Neural cell (in vitro differentiated cells): Measurements from ENCODE around the gene DMXL1. TPM values are rescaled to one million over a fixed set of nuclear protein-coding genes. Genes with fewer than 3 reads are reported as not detected.

Experiments used
- H2AFZ ChIP-seq: fragments of 200-600, 300-800 bp; sonication (generic), shearing (Covaris generic); 2 replicates; pipeline ENCODE4 v1.6.0; 2014; ENCODE audit warnings: low read depth, mild to moderate bottlenecking, antibody characterized with exemption, low read length, moderate library complexity
- H3F3A ChIP-seq: fragments of 200-600 bp; shearing (Covaris generic); 2 replicates; pipeline ENCODE4 v1.6.1; 2016; ENCODE audit warnings: mild to moderate bottlenecking, moderate library complexity, mixed read lengths, antibody characterized with exemption, low read length; ENCODE audit not compliant: insufficient read depth, poor library complexity, severe bottlenecking
- H3K27ac ChIP-seq: fragments of 200-600, 300-800 bp; sonication (generic), shearing (Covaris generic); 2 replicates; pipeline ENCODE4 v1.5.1; 2014; ENCODE audit warnings: mild to moderate bottlenecking, low read length, moderate library complexity
- H3K27me3 ChIP-seq: fragments of 300-800, 200-600 bp; sonication (generic), shearing (Covaris generic); 2 replicates; pipeline ENCODE4 v1.6.0; 2014; ENCODE audit warnings: mild to moderate bottlenecking, low read depth, low read length, moderate library complexity; ENCODE audit not compliant: insufficient read depth
- H3K36me3 ChIP-seq: fragments of 300-800, 200-600 bp; sonication (generic), shearing (Covaris generic); 2 replicates; pipeline ENCODE4 v1.5.1; 2014; ENCODE audit warnings: mild to moderate bottlenecking, antibody characterized with exemption, low read length, moderate library complexity; ENCODE audit not compliant: insufficient read depth
- H3K4me2 ChIP-seq: fragments of 300-800, 200-600 bp; sonication (generic), shearing (Covaris generic); 2 replicates; pipeline ENCODE4 v1.6.0; 2014; ENCODE audit warnings: mild to moderate bottlenecking, low read length
- H3K4me3 ChIP-seq: fragments of 300-800, 200-600 bp; sonication (generic), shearing (Covaris generic); 2 replicates; pipeline ENCODE4 v1.5.1; 2014; ENCODE audit warnings: mild to moderate bottlenecking, low read length, moderate library complexity
- H3K79me2 ChIP-seq: fragments of 200-600 bp; shearing (Covaris generic); replicated peaks from 2 replicates; pipeline ENCODE4 v1.6.0; 2014; ENCODE audit warnings: mild to moderate bottlenecking, low read length, moderate library complexity; ENCODE audit not compliant: insufficient read depth
- H3K9ac ChIP-seq: fragments of 300-800, 200-600 bp; sonication (generic), shearing (Covaris generic); 2 replicates; pipeline ENCODE4 v1.6.1; 2016; ENCODE audit warnings: mild to moderate bottlenecking, low read length, mixed read lengths
- H3K9me2 ChIP-seq: fragments of 200-600 bp; shearing (Covaris generic); 2 replicates; pipeline ENCODE4 v1.6.1; 2016; ENCODE audit warnings: mild to moderate bottlenecking, low read length, mixed read lengths; ENCODE audit not compliant: insufficient read depth
- H3K9me3 ChIP-seq: fragments of 200-600, 300-800 bp; sonication (generic), shearing (Covaris generic); 2 replicates; pipeline ENCODE4 v1.6.1; 2016; ENCODE audit warnings: mild to moderate bottlenecking, mixed run types, low read length, moderate library complexity, mixed read lengths
- H4K20me1 ChIP-seq: fragments of 200-600 bp; shearing (Covaris generic); 2 replicates; pipeline ENCODE4 v1.6.1; 2016; ENCODE audit warnings: mild to moderate bottlenecking, mixed run types; ENCODE audit not compliant: insufficient read depth
- EP300 ChIP-seq: fragments of 450-650 bp; conservative IDR thresholded peaks from 2 replicates; pipeline ENCODE4 v1.6.1; 2014; ENCODE audit warnings: antibody characterized with exemption, mild to moderate bottlenecking, moderate library complexity; ENCODE audit not compliant: poor library complexity, severe bottlenecking
- EZH2 ChIP-seq: fragments of 200-600, 300-800 bp; shearing (Covaris generic), sonication (generic); IDR thresholded peaks from 2 replicates; pipeline ENCODE4 v1.6.1; 2014; ENCODE audit warnings: antibody characterized with exemption, low read length, borderline replicate concordance, mild to moderate bottlenecking; ENCODE audit not compliant: insufficient read depth, poor library complexity, severe bottlenecking
- MXI1 ChIP-seq: fragments of 450-650 bp; conservative IDR thresholded peaks from 2 replicates; pipeline ENCODE4 v1.6.1; 2014; ENCODE audit warnings: antibody characterized with exemption, mild to moderate bottlenecking; ENCODE audit not compliant: poor library complexity, severe bottlenecking
- POLR2AphosphoS5 ChIP-seq: IDR thresholded peaks from 2 replicates; pipeline ENCODE4 v1.6.1; 2012
- RAD21 ChIP-seq: fragments of 450-650 bp; conservative IDR thresholded peaks from 2 replicates; pipeline ENCODE4 v1.6.1; 2014; ENCODE audit warnings: antibody characterized with exemption, mild to moderate bottlenecking, moderate library complexity
- SMC3 ChIP-seq: fragments of 450-650 bp; conservative IDR thresholded peaks from 2 replicates; pipeline ENCODE4 v1.6.1; 2014; ENCODE audit warnings: antibody characterized with exemption, mild to moderate bottlenecking, moderate library complexity; ENCODE audit not compliant: poor library complexity
- TAF1 ChIP-seq: IDR thresholded peaks from 2 replicates; pipeline ENCODE4 v1.6.1; 2012; ENCODE audit warnings: low read depth
- polyA plus RNA-seq: library from polyadenylated mRNA; depleted of rRNA; stranded (reverse); fragments of >200 nt; gene quantifications from 2 replicates; pipeline ENCODE4 v1.2.3, GENCODE V29; 2014
- TF ChIP-seq, protein P1 (sequence below): IDR thresholded peaks from 2 replicates; pipeline ENCODE4 v1.6.1; 2012; ENCODE audit warnings: borderline replicate concordance
- TF ChIP-seq, protein P2 (sequence below): fragments of 450-650 bp; IDR thresholded peaks from 2 replicates; pipeline ENCODE4 v1.5.1; 2014; ENCODE audit warnings: antibody characterized with exemption, mild to moderate bottlenecking, moderate library complexity; ENCODE audit not compliant: poor library complexity, severe bottlenecking

Gene DMXL1
- polyA plus RNA-seq, 1 donor from 2014 or later = 46.9 TPM

DNA sequence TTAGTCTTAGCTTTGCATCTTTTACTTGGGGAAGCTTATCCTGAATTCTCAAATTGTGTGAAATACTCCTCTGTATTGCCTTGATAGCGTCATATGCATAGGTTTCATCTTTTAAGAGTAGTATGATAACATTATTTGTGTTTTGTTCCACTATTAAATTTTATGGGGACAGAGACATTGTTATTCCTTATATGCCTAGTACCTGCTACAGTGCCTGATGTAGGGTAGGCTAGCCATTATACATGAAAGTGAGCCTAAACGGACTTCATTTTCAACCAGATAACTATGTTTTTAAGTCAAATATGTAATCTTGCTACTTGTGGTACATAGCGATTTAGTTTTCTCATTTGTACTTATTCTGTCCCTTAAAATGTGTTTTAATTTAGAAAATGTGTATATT lies 105.9 kb downstream of the DMXL1 start:
- Histone ChIP-seq H3K27me3 (no peaks in the 10 kb centered on the region), H2AFZ (no peak overlapping the region), H3K27ac (no peak overlapping the region), H3K9me3 (no peaks in the 10 kb centered on the region), H3K9ac (no peak overlapping the region), H3F3A (no peaks in the 10 kb centered on the region), H3K9me2 (no peaks in the 10 kb centered on the region), H3K79me2 (no peaks in the 10 kb centered on the region), H3K4me2 (no peak overlapping the region), H3K4me3 (no peak overlapping the region), H4K20me1 (no peaks in the 10 kb centered on the region), H3K36me3 (no peaks in the 10 kb centered on the region)
- TF ChIP-seq POLR2AphosphoS5 = no peak
- TF ChIP-seq MXI1 = no peak
- TF ChIP-seq TAF1 = no peak
- TF ChIP-seq, protein P1, sequence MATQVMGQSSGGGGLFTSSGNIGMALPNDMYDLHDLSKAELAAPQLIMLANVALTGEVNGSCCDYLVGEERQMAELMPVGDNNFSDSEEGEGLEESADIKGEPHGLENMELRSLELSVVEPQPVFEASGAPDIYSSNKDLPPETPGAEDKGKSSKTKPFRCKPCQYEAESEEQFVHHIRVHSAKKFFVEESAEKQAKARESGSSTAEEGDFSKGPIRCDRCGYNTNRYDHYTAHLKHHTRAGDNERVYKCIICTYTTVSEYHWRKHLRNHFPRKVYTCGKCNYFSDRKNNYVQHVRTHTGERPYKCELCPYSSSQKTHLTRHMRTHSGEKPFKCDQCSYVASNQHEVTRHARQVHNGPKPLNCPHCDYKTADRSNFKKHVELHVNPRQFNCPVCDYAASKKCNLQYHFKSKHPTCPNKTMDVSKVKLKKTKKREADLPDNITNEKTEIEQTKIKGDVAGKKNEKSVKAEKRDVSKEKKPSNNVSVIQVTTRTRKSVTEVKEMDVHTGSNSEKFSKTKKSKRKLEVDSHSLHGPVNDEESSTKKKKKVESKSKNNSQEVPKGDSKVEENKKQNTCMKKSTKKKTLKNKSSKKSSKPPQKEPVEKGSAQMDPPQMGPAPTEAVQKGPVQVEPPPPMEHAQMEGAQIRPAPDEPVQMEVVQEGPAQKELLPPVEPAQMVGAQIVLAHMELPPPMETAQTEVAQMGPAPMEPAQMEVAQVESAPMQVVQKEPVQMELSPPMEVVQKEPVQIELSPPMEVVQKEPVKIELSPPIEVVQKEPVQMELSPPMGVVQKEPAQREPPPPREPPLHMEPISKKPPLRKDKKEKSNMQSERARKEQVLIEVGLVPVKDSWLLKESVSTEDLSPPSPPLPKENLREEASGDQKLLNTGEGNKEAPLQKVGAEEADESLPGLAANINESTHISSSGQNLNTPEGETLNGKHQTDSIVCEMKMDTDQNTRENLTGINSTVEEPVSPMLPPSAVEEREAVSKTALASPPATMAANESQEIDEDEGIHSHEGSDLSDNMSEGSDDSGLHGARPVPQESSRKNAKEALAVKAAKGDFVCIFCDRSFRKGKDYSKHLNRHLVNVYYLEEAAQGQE = no peak
- TF ChIP-seq SMC3 = no peak
- no peak for TF ChIP-seq EZH2
- TF ChIP-seq EP300 = no peak
- TF ChIP-seq, protein P2, sequence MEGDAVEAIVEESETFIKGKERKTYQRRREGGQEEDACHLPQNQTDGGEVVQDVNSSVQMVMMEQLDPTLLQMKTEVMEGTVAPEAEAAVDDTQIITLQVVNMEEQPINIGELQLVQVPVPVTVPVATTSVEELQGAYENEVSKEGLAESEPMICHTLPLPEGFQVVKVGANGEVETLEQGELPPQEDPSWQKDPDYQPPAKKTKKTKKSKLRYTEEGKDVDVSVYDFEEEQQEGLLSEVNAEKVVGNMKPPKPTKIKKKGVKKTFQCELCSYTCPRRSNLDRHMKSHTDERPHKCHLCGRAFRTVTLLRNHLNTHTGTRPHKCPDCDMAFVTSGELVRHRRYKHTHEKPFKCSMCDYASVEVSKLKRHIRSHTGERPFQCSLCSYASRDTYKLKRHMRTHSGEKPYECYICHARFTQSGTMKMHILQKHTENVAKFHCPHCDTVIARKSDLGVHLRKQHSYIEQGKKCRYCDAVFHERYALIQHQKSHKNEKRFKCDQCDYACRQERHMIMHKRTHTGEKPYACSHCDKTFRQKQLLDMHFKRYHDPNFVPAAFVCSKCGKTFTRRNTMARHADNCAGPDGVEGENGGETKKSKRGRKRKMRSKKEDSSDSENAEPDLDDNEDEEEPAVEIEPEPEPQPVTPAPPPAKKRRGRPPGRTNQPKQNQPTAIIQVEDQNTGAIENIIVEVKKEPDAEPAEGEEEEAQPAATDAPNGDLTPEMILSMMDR = no peak
- no peak for TF ChIP-seq RAD21

DNA sequence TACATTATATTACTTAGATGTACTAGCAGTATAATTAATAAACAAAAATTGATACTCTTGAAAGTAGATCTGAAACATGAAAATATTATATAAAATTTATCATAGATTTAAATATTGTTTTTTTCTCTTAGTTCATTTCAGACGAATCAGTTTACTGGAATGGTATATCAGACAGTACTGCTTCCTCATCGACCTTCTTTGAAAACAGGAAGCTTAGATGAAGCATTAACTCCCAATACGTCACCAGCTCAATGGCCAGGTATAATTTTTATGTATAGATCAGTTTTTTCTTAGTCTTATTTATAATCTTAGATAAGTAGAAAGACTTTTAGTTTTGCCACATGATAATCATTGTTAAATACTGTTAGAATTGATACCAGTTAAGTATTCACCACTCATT lies 106.3 kb downstream of the DMXL1 start:
- Histone ChIP-seq H2AFZ (no peak overlapping the region), H3K4me2 (no peak overlapping the region), H3K27me3 (no peaks in the 10 kb centered on the region), H3F3A (no peaks in the 10 kb centered on the region), H3K9ac (no peak overlapping the region), H4K20me1 (no peaks in the 10 kb centered on the region), H3K9me3 (no peaks in the 10 kb centered on the region), H3K36me3 (no peaks in the 10 kb centered on the region), H3K79me2 (no peaks in the 10 kb centered on the region), H3K9me2 (no peaks in the 10 kb centered on the region), H3K4me3 (no peak overlapping the region), H3K27ac (no peak overlapping the region)
- no peak for TF ChIP-seq POLR2AphosphoS5
- TF ChIP-seq TAF1 = no peak
- TF ChIP-seq, protein P1 = no peak
- TF ChIP-seq, protein P2 = no peak
- no peak for TF ChIP-seq EZH2
- no peak for TF ChIP-seq RAD21
- TF ChIP-seq EP300 = no peak
- no peak for TF ChIP-seq SMC3
- no peak for TF ChIP-seq MXI1
